Stimulated activated CD8-positive, alpha-beta memory T cell treated with anti-CD3 and anti-CD28 coated beads, Interleukin-12 subunit alpha, Interleukin-12 subunit beta, amount 100 ng/mL, for 24 hours (primary cell): ENCODE results near the gene PMF1.
A peak's percentile ranks its signal among the peaks of the same experiment; 100 is the strongest.
"Not testable (repeated sequence)": the region's sequence is repeated elsewhere in the genome, so short reads cannot be mapped to it uniquely, and the experiment has no call there.

Experiments
- DNase-seq: peaks from one replicate; pipeline ENCODE4 v3.0.0-alpha.2; 2020; ENCODE audit errors: extremely low read depth

The PMF1 gene, protein sequence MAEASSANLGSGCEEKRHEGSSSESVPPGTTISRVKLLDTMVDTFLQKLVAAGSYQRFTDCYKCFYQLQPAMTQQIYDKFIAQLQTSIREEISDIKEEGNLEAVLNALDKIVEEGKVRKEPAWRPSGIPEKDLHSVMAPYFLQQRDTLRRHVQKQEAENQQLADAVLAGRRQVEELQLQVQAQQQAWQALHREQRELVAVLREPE

DNA sequence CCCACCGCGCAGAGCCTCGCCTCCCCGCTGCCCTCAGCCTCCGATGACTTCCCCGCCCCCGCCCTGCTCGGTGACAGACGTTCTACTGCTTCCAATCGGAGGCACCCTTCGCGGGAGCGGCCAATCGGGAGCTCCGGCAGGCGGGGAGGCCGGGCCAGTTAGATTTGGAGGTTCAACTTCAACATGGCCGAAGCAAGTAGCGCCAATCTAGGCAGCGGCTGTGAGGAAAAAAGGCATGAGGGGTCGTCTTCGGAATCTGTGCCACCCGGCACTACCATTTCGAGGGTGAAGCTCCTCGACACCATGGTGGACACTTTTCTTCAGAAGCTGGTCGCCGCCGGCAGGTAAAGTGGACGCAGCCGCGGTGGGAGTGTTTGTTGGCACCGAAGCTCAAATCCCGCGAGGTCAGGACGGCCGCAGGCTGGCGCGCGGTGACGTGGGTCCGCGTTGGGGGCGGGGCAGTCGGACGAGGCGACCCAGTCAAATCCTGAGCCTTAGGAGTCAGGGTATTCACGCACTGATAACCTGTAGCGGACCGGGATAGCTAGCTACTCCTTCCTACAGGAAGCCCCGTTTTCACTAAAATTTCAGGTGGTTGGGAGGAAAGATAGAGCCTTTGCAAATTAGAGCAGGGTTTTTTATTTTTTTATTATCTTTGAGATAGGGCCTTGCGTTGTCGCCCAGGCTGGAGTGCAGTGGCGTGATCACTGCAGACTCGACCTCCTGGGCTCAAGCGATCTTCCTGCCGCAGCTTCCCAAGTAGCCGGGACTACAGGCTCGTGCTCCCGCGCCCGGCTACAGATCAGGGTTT lies at the start of gene PMF1:
PMF1 (plus strand) TSS at position 175 of the 811 bp plus-strand sequence; CDS start at position 184, 9 bp downstream.
- peak; percentile 91 for DNase-seq

DNA sequence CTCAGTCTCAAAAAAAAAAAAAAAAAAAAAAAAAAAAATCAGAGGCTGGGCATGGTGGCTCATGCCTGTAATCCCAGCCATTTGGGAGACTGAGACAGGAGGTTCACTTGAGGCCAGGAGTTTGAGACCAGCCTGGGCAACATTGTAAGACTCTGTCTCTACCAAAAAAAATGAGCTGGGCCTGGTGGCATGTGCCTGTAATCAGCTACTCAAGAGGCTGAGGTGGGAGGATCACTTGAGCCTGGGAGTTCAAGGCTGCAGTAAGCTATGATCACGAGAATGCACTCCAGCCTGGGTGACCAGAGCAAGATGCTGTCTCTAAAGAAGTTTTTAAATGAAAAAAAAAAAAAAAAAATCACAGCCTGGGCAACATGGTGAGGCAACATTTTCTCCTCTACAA lies 49.1 kb upstream of the PMF1 start:
- DNase-seq = no peak

DNA sequence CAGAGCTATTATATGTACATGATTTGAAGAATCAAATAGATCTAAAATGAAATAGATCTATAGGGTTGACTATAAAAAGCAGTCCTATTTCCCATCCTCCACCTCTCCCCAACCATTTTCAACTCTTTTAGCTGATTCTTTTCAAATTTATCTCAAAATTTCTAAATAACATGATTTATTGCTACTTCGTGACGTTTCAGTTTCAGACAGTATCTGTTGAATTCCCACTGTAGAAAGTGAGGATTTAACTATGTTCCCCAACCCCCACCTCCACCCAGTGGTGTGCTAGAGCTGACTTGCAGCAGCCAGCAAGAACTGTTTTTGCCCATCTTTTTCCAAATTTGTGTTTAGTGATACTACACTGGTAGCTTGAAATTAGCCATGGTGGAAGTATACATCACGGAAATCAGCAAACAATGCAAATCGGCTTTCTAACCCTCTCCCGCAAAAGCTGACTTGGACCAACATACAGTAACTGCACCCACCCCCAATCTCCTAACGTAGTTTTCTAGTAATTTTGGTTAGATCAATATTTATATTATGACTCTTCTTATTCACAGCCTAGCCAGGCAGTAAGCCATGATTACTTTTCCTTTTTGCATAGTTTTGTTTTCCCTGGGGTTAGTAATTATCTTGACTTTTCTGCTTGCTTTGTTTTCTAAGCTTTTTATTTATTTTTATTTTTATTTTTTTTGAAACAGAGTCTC lies 48.5 kb upstream of the PMF1 start:
- no peak for DNase-seq

DNA sequence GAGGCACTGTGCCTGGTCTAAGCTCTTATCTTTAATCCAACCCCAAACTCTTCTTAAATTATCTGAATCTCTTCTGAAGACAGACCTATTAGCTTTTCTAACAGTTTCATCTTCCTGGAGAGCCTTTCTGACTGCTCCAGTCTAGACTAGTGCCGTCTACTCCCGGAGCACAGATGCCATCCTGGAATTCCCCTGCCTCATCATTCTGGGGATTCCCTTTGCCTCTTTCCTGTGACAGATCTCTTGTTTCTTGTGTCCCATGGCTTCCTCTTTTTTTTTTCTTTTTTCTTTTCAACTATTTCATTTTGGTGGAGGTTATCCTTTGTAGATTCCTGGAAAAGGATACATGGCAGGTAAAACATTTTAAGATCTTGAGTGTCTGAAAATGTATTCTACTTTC lies 47.7 kb upstream of the PMF1 start:
- DNase-seq = no peak

DNA sequence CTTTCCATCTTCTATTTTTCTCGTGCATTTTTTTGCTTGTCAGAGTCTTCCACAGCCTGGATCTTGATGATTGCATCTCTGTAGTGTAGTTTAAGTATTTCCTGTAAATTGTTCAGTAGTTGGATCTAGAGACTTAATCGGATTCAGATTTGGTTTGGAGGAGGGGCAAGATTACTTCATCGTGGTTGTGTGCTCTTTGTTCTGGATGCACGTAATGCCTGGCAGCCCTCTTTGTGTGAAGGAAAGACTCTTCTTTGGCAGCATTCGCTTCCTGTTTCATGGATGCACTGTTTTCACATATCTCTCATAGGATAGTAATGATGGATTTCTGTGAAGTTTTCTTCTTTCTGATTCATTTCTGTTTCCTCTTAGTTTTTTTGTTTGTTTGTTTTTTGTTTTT lies 45.3 kb upstream of the PMF1 start:
- DNase-seq = no peak

DNA sequence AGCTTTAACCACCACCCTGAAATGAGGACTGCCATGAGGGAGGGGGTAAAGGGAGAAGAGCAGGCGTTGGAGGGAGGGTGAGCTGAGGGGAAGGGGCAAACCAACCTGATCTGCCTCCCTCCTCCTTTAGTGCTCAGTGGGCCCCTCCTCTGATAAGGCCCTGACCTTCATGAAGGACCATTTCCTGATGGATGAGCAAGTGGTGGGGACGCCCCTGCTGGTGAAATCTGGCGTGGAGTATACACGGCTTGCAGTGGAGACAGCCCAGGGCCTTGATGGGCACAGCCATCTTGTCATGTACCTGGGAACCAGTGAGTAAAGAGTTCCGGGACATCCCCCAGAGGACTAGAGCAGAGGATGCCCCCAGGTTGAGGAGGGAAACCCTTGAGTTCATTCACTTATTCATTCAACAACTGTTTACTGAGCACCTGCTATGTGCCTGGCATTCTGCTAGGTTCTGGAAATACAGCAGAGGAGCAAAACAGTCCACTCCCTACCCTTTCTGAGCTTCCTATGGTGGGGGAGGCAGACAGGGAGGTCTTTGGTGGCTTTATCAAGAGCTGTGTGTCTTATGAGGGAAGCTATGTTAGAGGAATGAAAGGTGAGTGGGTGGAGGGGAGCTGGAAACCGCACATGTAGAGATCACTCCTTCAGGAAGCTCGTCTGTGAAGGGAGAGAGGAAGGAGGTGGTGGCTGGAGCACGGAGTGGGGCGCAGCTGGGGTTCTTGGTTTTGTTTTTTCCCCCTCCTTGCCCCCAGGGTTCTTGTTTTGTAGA lies 39.9 kb upstream of the PMF1 start:
- DNase-seq = no peak

DNA sequence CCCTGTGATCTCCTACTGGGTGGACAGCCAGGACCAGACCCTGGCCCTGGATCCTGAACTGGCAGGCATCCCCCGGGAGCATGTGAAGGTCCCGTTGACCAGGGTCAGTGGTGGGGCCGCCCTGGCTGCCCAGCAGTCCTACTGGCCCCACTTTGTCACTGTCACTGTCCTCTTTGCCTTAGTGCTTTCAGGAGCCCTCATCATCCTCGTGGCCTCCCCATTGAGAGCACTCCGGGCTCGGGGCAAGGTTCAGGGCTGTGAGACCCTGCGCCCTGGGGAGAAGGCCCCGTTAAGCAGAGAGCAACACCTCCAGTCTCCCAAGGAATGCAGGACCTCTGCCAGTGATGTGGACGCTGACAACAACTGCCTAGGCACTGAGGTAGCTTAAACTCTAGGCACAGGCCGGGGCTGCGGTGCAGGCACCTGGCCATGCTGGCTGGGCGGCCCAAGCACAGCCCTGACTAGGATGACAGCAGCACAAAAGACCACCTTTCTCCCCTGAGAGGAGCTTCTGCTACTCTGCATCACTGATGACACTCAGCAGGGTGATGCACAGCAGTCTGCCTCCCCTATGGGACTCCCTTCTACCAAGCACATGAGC lies 36.1 kb upstream of the PMF1 start:
- DNase-seq = no peak

DNA sequence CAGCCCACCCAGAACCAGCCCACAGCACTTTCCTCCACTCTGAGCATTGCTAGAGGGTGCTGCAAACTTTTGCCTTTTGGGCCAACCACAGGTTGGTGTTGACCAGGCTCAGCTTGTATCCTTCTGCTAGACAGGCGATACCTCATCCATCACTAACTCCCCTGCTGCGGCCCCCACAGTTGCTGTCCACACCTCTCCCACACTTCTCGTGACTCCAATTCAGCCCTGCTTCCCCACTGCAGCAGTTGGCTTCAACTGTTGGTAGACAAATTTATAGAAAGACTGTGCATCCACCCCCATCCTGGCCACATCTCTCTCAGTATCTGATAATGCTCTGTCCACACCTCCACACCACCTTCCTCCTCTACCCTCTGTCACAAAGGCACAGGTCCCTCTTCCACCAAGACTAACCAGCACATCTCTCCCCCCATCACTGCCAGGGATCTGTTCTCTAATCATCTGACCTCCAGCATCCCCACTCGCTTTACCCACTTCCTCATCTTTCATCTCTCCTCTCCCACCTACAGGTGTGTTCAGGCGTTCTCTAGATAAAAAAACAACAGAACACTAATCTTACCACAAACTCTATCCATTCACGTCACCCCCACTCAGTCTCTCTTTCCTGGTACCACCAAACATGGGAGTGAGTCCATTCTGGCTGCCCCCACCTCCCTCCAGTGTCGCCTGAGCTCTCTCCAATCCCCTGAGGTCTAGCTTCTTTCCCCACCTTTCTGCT lies 34.7 kb upstream of the PMF1 start:
- DNase-seq = no peak

DNA sequence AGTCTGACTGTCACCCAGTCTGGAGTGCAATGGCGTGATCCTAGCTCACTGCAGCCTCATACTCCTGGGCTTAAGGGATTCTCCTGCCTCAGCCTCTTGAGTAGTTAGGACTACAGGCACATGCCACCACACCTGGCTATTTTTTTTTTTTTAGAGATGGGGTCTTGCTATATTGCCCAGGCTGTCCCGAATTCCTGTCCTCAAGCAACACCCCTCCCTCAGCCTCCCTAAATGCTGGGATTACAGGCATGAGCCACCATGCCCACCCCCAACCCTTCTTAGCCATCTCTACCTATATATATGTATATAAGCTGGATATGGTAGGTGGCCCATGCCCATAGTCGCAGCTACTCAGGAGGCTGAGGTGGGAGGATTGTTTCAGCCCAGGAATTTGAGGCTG lies 32.3 kb upstream of the PMF1 start:
- no peak for DNase-seq

DNA sequence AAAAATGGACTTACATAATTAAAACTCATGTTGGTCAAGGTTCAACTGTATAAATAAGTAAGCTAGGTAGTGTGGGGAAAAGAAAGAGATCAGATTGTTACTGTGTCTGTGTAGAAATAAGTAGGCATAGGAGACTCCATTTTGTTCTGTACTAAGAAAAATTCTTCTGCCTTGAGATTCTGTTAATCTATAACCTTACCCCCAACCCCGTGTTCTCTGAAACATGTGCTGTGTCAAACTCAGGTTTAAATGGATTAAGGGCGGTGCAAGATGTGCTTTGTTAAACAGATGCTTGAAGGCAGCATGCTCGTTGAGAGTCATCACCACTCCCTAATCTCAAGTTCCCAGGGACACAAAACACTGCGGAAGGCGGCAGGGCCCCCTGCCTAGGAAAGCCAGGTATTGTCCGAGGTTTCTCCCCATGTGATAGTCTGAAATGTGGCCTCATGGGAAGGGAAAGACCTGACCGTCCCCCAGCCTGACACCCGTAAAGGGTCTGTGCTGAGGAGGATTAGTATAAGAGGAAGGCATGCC lies 31.3 kb upstream of the PMF1 start:
- DNase-seq = not testable (repeated sequence)

DNA sequence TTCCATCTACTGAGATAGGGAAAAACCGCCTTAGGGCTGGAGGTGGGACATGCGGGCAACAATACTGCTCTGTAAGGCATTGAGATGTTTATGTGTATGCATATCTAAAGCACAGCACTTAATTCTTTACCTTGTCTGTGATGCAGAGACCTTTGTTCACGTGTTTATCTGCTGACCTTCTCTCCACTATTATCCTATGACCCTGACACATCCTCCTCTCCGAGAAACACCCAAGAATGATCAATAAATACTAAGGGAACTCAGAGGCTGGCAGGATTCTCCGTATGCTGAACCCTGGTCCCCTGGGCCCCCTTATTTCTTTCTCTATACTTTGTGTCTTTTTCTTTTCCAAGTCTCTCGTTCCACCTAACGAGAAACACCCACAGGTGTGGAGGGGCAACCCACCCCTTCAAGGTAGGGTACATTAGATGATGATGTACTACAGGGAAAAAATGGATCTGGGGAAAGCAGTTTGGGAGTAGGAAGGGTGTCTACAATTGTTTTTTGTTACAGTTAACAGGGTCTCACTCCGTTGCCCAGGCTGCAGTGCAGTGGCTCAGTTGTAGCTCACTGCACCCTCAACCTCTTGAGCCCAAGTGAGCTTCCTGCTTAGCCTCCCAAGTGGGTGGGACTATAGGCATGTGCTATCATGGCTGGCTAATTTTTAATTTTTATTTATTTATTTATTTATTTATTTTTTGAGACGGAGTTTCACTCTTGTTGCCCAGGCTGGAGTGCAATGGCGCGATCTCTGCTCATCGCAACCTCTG lies 30.6 kb upstream of the PMF1 start:
- not testable (repeated sequence) for DNase-seq

DNA sequence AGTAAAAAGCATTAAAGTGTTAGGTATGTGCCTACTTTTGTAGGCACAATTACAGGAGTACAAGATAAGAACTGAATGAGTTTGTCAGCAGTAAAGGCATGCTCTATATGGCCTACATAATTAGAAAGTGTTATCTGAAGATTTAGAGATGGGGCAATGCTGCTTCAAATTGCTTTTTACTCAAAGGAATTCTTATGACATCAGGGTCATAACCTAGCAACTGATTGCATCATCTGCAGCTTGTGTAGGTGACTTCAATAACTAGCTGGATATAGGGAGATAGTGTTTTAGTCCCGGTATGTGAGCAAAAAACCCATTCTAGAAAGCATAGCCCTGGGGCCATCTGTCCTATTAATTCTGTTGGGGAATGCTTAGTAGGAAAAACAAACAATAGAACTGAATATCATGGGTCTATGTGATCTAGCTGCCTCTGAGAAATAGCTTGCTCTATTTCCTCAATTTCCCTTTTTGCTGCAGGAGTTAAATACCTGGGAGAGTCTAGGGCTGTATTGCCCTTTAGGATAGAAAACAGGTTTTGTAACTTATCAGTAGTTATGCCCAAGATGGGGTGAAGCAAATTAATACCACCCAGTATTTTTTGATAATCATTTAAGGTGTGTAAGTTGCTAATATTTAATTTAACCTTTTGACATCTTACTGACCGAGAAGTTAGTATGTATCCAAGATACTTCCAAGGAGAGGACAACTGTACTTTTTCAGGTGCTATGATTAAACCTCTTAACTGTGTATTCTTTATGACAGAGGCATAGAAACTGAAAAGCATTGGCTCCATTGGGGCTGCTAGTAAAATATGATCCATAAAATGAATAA lies 26.2 kb upstream of the PMF1 start:
- DNase-seq = not testable (repeated sequence)

DNA sequence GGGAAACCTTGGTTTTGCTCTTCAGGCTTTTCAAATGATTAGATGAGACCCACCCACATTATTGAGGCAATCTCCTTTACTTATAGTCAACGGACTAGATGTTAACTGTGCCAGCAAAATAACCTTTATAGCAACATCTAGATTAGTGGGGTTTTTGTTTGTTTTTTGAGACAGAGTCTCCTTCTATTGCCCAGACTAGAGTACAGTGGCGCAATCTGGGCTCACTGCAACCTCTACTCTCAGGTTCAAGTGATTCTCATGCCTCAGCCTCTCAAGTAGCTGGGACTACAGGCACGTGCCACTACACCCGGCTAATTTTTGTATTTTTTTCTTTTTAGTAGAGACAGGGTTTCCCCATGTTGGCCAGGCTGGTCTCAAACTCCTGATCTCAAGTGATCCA lies 22.5 kb upstream of the PMF1 start:
- DNase-seq = not testable (repeated sequence)

DNA sequence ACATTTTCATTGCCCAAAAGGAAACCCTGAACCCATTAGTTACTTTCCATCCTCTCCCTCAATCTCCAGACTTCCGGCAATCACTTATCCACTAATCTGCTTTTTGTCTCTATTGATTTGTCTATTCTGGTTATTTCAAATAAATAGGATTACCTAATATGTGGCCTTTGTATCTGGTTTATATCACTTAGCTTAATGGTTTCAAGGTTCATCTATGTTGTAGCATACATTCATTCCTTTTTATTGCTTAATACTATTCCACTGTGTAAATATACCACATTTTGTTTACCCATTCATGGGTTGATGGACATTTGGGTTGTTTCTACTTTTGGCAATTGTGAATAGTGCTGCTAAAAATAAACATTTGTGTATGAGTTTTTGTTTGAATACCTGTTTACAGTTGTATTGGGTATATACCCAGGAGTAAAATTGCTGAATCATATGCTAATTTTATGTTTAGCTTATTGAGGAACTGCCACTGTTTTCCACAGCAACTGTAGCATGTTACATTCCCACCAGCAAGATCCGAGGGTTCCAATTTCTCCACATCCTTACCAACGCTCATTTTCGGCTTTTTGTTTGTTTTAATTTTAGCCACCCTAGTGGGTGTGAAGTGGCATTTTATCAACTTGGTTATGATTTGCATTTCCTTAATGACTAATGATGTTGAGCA lies 21.4 kb upstream of the PMF1 start:
- no peak for DNase-seq

DNA sequence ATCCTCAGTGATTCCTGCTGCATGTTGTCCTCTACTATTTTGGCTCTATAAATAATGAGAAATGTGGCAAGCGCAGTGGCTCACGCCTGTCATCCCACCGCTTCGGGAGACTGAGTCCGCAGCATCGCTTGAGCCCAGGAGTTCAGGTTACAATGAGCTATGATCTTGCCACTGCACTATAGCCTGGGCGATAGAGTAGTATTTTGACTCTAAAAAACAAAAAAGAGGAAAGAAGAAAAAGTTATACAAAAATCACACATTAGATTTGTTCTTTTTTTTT lies 19.7 kb upstream of the PMF1 start:
- DNase-seq = no peak

DNA sequence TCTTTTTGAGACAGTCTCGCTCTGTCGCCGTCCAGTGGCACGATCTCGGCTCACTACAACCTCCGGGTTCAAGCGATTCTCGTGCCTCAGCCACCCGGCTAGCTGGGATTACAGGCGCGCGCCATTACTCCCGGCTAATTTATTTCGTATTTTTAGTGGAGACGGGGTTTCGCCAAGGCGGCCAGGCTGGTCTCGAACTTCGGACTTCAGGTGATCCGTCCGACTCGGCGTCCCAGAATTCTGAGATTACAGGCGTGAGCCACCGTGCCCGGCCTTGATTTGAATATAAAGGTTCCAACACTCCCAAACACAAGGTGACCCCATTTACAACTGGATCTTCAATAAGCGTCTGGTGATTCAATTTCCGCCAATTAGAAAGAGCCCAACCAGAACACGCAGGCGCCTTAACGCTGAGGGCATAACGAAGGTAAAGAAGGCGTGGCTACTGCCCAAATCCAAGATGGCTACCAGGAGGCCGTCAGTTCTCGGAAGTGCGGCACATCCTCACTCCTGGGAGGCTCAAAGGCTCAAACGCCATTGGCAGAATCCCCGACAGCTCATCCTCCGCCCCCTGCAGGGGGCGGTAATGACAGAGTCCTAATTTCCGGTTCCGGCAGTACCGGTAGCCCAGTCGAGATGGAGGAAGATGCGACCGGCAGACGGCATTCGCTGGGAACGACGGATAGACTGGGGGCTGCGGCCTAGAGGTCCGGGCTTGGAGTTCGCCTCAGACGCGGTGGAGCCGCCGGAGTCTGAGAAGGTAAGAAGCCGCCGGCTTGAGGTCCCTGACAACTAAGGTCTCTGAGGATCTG lies 19.1 kb upstream of the PMF1 start, which contains the start of gene SLC25A44:
SLC25A44 (plus strand) TSS at position 617 of the 812 bp plus-strand sequence. CDS start 5,744 bp downstream, outside the sequence.
- peak; percentile 90 for DNase-seq

DNA sequence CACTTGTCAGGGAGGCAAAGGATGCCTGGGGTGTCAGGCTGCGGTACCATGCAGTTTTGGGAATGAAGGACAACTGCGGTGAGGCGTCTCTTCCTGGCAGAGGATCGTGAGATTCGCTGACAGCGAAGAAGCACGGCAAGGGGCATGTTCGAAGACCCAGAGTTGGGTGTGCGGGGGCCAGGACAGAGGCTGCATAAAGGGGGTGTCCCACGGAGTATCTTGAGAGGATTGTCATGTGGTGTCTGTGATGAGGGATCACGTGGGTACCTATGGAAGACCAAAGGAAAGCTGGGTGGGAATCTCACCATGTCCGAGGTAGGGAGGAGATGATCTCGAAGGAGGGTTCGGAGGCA lies 18.5 kb upstream of the PMF1 start:
- DNase-seq = no peak

DNA sequence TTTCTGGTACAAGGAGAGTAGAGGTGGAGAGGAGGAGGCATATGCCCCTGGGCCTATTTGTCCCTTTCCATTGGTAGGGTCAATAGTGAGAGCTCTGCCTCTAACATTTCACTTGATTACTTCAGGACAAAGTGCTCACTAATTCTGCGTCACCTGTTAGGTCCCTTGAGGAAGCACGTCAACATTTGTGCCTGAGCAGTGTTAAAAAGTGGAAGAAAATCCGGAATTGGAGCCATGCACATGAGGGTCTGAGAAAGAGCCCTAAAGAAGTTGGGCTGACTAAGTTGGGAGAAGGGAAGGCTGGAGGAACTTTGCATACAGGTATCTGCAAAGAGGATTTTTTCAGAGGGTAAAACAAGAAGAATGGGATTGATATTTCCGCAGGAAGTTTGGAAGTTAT lies 17.0 kb upstream of the PMF1 start:
- DNase-seq = no peak
